SU-DHL-6 (cell line): ENCODE measurements around the gene SPOCK3.
A peak's percentile ranks its signal among the peaks of the same experiment; 100 is the strongest.

Source experiments
- H2AFZ ChIP-seq: fragments of 200-600 bp; sonication (generic); 2 replicates; pipeline ENCODE4 v1.6.1; 2014; ENCODE audit warnings: low read depth, mild to moderate bottlenecking, moderate library complexity, mixed read lengths, antibody characterized with exemption, low read length; ENCODE audit not compliant: severe bottlenecking
- H3F3A ChIP-seq: fragments of 200-600 bp; shearing (Covaris generic); 2 replicates; pipeline ENCODE4 v1.6.0; 2016; ENCODE audit warnings: antibody characterized with exemption, mild to moderate bottlenecking; ENCODE audit not compliant: insufficient read depth
- H3K27ac ChIP-seq: fragments of 200-600 bp; sonication (generic); 2 replicates; pipeline ENCODE4 v1.5.1; 2016; ENCODE audit warnings: low read depth, mild to moderate bottlenecking, low read length, moderate library complexity, mixed read lengths
- H3K27me3 ChIP-seq: fragments of 200-600 bp; sonication (generic), shearing (Covaris generic); 2 replicates; pipeline ENCODE4 v1.6.0; 2014; ENCODE audit warnings: mild to moderate bottlenecking, low read length
- H3K36me3 ChIP-seq: fragments of 200-600 bp; sonication (generic); 2 replicates; pipeline ENCODE4 v1.6.1; 2014; ENCODE audit warnings: mild to moderate bottlenecking, low read length, mixed read lengths
- H3K4me2 ChIP-seq: fragments of 300-600, 200-600 bp; shearing (Covaris generic), sonication (generic); 2 replicates; pipeline ENCODE4 v1.6.0; 2014; ENCODE audit warnings: low read length, low read depth, mild to moderate bottlenecking; ENCODE audit not compliant: poor library complexity, severe bottlenecking
- H3K4me3 ChIP-seq: fragments of 200-600 bp; sonication (generic); 2 replicates; pipeline ENCODE4 v1.5.1; 2014; ENCODE audit warnings: antibody characterized with exemption, low read length, mild to moderate bottlenecking, mixed read lengths; ENCODE audit not compliant: insufficient read depth, poor library complexity, severe bottlenecking
- H3K79me2 ChIP-seq: fragments of 200-600 bp; sonication (generic); 2 replicates; pipeline ENCODE4 v1.6.1; 2014; ENCODE audit warnings: mild to moderate bottlenecking, low read length, moderate library complexity; ENCODE audit not compliant: insufficient read depth
- H3K9ac ChIP-seq: fragments of 200-600 bp; sonication (generic); 2 replicates; pipeline ENCODE4 v1.7.0; 2014; ENCODE audit warnings: mild to moderate bottlenecking, low read length
- H3K9me2 ChIP-seq: fragments of 200-600 bp; sonication (generic); replicated peaks from 2 replicates; pipeline ENCODE4 v1.6.1; 2014; ENCODE audit warnings: low read length; ENCODE audit not compliant: insufficient read depth
- H3K9me3 ChIP-seq: fragments of 200-600 bp; sonication (generic); 2 replicates; pipeline ENCODE4 v1.6.1; 2014; ENCODE audit warnings: low read length, mixed read lengths; ENCODE audit not compliant: insufficient read depth
- H4K20me1 ChIP-seq: fragments of 200-600 bp; sonication (generic); 2 replicates; pipeline ENCODE4 v1.6.1; 2014; ENCODE audit warnings: low read depth, mild to moderate bottlenecking, antibody characterized with exemption, low read length, moderate library complexity, mixed read lengths
- EZH2phosphoT487 ChIP-seq: fragments of 200-600 bp; sonication (generic), shearing (Covaris generic); conservative IDR thresholded peaks from 2 replicates; pipeline ENCODE4 v1.6.1; 2018; ENCODE audit warnings: mild to moderate bottlenecking, antibody characterized with exemption, low read length, moderate library complexity, mixed read lengths
- TF ChIP-seq, protein P1 (sequence below): fragments of 200-600 bp; sonication (generic); IDR thresholded peaks from one replicate; pipeline ENCODE4 v1.5.1; 2017; ENCODE audit warnings: antibody characterized with exemption, mild to moderate bottlenecking, low read length, moderate library complexity; ENCODE audit not compliant: insufficient read depth, poor library complexity, severe bottlenecking

Gene SPOCK3

GRCh38 chr4:167003326-167003725, 231.0 kb downstream of the SPOCK3 start:
- H3K4me2 ChIP-seq = no peak overlapping the region
- no peaks in the 10 kb centered on the region for H4K20me1 ChIP-seq
- no peaks in the 10 kb centered on the region for H3K9me2 ChIP-seq
- TF ChIP-seq, protein P1, sequence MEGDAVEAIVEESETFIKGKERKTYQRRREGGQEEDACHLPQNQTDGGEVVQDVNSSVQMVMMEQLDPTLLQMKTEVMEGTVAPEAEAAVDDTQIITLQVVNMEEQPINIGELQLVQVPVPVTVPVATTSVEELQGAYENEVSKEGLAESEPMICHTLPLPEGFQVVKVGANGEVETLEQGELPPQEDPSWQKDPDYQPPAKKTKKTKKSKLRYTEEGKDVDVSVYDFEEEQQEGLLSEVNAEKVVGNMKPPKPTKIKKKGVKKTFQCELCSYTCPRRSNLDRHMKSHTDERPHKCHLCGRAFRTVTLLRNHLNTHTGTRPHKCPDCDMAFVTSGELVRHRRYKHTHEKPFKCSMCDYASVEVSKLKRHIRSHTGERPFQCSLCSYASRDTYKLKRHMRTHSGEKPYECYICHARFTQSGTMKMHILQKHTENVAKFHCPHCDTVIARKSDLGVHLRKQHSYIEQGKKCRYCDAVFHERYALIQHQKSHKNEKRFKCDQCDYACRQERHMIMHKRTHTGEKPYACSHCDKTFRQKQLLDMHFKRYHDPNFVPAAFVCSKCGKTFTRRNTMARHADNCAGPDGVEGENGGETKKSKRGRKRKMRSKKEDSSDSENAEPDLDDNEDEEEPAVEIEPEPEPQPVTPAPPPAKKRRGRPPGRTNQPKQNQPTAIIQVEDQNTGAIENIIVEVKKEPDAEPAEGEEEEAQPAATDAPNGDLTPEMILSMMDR = no peak
- TF ChIP-seq EZH2phosphoT487 = no peak
- H3K36me3 ChIP-seq = no peaks in the 10 kb centered on the region; the same call in 1 of the 2 replicates
- no peak overlapping the region for H3K9ac ChIP-seq
- no peaks in the 10 kb centered on the region; the same call in 1 of the 2 replicates for H3F3A ChIP-seq
- H3K79me2 ChIP-seq = no peaks in the 10 kb centered on the region
- H3K27me3 ChIP-seq = no peaks in the 10 kb centered on the region
- H3K4me3 ChIP-seq = no peak overlapping the region
- no peak overlapping the region for H2AFZ ChIP-seq
- no peaks in the 10 kb centered on the region for H3K9me3 ChIP-seq
- H3K27ac ChIP-seq = no peak overlapping the region

GRCh38 chr4:167000141-167000852, 234.0 kb downstream of the SPOCK3 start:
- TF ChIP-seq, protein P1 = no peak
- no peak for TF ChIP-seq EZH2phosphoT487
- Histone ChIP-seq H3K9me3 (no peaks in the 10 kb centered on the region), H3K9me2 (no peaks in the 10 kb centered on the region), H3K79me2 (no peaks in the 10 kb centered on the region), H2AFZ (no peak overlapping the region), H3K36me3 (no peaks in the 10 kb centered on the region), H3K27ac (no peak overlapping the region), H3F3A (no peaks in the 10 kb centered on the region), H3K4me2 (no peak overlapping the region), H3K4me3 (no peak overlapping the region), H3K27me3 (no peaks in the 10 kb centered on the region), H4K20me1 (no peaks in the 10 kb centered on the region), H3K9ac (no peak overlapping the region)

GRCh38 chr4:166996216-166996615, 238.1 kb downstream of the SPOCK3 start:
- TF ChIP-seq, protein P1 = no peak
- no peak for TF ChIP-seq EZH2phosphoT487
- peak overlapping the region; percentile 65 for H2AFZ ChIP-seq
- H3K9ac ChIP-seq = no peak overlapping the region
- no peaks in the 10 kb centered on the region for H3K79me2 ChIP-seq
- H3K27me3 ChIP-seq = no peaks in the 10 kb centered on the region
- H4K20me1 ChIP-seq = no peaks in the 10 kb centered on the region
- H3K9me3 ChIP-seq = no peaks in the 10 kb centered on the region
- no peaks in the 10 kb centered on the region for H3K9me2 ChIP-seq
- no peak overlapping the region for H3K4me2 ChIP-seq
- no peaks in the 10 kb centered on the region for H3F3A ChIP-seq
- H3K4me3 ChIP-seq = no peak overlapping the region
- no peak overlapping the region for H3K27ac ChIP-seq
- H3K36me3 ChIP-seq = no peaks in the 10 kb centered on the region
